Hematopoietic multipotent progenitor cell treated with erythropoietin and hydrocortisone succinate and interleukin-3 and kit ligand, for 17 days (in vitro differentiated cells): ENCODE results near the gene ULK1.
A peak's percentile ranks its signal among the peaks of the same experiment; 100 is the strongest.
"Not testable (repeated sequence)": the region's sequence is repeated elsewhere in the genome, so short reads cannot be mapped to it uniquely, and the experiment has no call there.

Experiments
- DNase-seq: peaks from one replicate; pipeline ENCODE4 v3.0.0-alpha.2; 2015; ENCODE audit warnings: low spot score

Gene ULK1

DNA sequence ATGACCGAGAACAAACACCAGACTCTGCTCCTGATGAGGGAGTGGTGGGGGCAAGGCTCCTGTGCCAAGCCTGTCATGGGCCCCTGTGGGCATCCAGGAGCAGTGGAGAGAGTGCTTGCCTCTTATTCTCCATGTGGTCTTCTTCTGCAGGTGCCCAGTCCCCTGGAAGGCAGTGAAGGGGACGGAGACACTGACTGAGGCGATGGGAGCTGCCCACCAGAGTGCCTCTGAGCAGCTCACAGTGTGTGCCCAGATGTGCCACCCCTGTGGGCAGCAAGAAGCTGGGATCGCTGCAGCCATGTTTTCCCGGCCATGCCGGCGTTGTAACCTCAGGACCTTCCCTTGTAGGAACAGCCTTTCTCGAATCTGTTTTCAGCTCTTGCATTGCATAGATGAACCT is 49.0 kb downstream of the ULK1 start:
- no peak for DNase-seq

DNA sequence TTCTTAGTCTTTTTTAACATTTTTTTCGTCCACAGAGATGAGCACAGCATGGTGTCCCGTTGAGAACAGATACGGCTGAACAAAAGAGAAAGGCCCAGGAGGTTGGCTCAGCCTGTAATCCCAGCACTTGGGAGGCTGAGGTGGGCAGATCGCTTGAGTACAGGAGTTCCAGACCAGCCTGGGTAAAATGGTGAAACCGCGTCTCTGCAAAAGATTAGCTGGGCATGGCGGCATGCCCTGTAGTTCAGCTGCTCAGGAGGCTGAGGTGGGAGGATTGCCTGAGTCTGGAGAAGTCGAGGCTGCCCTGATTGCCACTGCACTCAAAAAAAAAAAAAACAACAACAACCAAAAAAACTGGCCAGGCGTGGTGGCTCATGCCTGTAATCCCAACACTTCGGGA is 49.5 kb downstream of the ULK1 start:
- no peak for DNase-seq

GRCh38 chr12:131944601-131945251 is 50.3 kb downstream of the ULK1 start:
- no peak for DNase-seq

GRCh38 chr12:131946757-131947156 is 52.3 kb downstream of the ULK1 start:
- DNase-seq = no peak

GRCh38 chr12:131947482-131948027 is 53.1 kb downstream of the ULK1 start:
- DNase-seq = no peak

DNA sequence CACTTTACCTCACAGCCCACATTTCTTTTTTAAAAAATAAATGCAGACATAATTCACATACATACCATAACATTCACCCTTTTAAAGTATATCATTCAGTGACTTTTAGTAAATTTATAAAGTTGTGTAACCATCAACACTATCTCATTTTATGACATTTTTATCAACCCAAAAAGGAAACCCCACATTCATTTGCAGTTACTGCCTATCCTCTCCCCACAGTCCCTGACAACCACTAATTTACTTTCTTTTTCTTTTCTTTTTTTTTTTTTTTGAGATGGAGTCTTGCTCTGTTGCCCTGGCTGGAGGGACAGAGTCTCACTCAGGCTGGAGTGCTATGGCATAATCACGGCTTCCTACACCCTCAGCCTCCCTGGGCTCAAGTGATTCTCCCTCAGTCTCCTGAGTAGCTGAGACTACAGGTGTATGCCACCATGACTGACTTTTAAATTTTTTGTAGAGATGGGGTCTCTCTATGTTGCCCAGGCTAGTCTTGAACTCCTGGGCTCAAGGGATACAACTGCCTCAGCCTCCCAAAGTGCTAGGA is 53.8 kb downstream of the ULK1 start:
- no peak for DNase-seq

GRCh38 chr12:131948713-131949430 is 54.5 kb downstream of the ULK1 start:
- not testable (repeated sequence) for DNase-seq

GRCh38 chr12:131949431-131950181 is 55.2 kb downstream of the ULK1 start, which contains the start of gene EP400:
TSS of gene EP400 (plus strand) at chr12:131949942. CDS start at chr12:131960620, 10,678 bp downstream.
- peak; percentile 86 for DNase-seq

GRCh38 chr12:131950182-131950913 is 55.9 kb downstream of the ULK1 start:
- peak; percentile 34 for DNase-seq

GRCh38 chr12:131953810-131954209 is 59.4 kb downstream of the ULK1 start:
- DNase-seq = not testable (repeated sequence)

DNA sequence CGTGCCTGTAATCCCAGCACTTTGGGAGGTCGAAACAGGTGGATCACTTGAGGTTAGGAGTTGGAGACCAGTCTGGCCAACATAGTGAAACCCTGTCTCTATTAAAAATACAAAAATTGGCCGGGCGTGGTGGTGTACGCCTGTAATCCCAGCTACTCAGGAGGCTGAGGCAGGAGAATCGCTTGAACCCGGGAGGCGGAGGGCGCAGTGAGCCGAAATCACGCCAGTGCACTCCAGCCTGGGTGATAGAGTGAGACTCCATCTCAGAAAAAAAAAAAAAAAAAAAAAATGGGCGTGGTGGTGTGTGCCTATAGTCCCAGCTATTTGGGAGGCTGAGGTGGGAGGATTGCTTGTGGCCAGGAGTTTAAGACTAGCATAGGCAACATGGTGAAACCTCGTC is 60.0 kb downstream of the ULK1 start:
- DNase-seq = not testable (repeated sequence)

GRCh38 chr12:131959116-131959515 is 64.7 kb downstream of the ULK1 start:
- no peak for DNase-seq

DNA sequence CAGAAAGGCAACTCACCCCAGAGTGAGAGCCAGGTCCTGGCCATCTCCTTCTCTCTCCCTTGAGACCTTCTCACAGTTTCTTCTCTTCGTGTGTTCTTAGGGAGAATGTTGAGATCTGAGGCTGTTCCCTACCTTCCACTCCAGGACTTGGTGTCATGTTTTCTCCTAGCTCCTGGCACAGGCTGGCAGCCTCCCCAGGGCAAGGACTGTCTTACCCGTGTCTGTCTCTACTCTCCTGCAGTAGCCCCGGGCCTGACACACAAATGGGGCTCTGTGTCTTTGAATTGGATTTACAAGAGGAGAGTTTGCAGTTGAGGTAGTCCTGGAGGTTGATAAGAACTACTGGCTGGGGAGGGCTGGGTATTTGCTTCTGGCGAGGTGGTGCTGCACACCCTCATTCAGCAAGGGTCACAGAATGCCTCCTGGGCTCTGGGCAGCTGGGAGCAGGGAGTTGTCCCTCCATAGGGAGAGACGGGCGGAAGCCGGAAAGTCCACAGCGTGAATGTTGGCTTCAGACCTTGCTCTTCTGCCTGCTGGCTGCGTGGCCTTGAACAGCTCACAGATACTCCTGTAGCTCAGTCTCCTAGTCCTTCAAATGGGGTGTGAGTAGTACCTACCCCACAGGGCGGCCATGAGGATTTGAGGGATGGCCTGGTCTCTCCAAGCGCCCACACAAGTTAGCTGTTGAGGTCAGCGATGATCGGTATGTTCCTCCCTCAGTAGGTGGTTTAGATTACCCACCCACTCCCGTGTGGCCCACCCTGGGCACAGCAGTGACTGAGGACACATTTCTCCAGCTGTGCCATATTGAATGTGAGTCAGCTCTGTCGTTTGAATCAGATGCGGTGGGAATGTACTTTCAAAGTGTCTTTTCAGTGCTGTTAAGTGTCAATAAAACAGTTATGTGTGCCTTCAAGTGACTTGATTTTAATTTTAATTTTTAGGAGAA is 65.5 kb downstream of the ULK1 start:
- no peak for DNase-seq

GRCh38 chr12:131960590-131961325 is 66.3 kb downstream of the ULK1 start:
- not testable (repeated sequence) for DNase-seq

- not testable (repeated sequence) for DNase-seq
These were observed 66.9 kb downstream of the ULK1 start for GRCh38 chr12:131961328-131961727.

GRCh38 chr12:131962069-131962468 is 67.6 kb downstream of the ULK1 start:
- no peak for DNase-seq

GRCh38 chr12:131963381-131963780 is 69.0 kb downstream of the ULK1 start:
- no peak for DNase-seq

DNA sequence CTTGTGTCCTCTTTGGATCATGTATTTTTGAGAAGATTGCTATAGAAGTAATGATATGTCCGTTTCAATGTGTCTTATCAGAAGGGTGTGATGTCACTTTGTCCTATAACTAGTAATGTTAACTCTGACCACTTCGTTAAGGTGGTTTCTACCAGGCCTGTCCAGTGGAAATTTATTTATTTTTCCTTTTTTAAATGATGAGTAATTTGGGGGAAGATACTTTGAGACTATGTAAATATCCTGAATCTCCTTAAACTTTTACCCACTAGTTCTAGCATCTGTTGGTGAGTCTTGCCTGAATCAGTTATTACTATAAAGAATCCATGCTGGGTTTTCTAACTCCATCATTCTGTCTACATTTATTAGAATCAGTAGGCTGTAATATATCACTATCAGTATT is 70.7 kb downstream of the ULK1 start:
- no peak for DNase-seq

GRCh38 chr12:131971226-131971625 is 76.8 kb downstream of the ULK1 start:
- no peak for DNase-seq
